HCT116 (cell line): ENCODE results near the gene FAM219A. TPM values are rescaled to one million over a fixed set of nuclear protein-coding genes. Genes with fewer than 3 reads are reported as not detected.

Experiments
- ATAC-seq: fragments of 200-7000 bp; cut with Tn5 transposase; 2 replicates; pipeline ENCODE4 v1.9.1; 2020; ENCODE audit warnings: mild to moderate bottlenecking, moderate library complexity
- BruUV-seq: library from RNA; stranded (reverse); fragments of 400-500 nt; replicated peaks from 2 replicates; lab custom pipeline; 2021; lab: Mats Ljungman, UMichigan
- CTCF ChIA-PET: fragments of 300-600 bp; sonication (Branson Sonifier 250); formaldehyde crosslinking; loops from one replicate; lab custom pipeline; 2021; ENCODE audit warnings: antibody characterized with exemption; lab: Charles Lee
- POLR2A ChIA-PET: fragments of 300-600, 350-600 bp; sonication (Branson Sonifier 250); formaldehyde crosslinking; loops from one replicate; lab custom pipeline; 2021; ENCODE audit warnings: antibody characterized with exemption; lab: Charles Lee
- RAD21 ChIA-PET, 2 experiments: fragments of 300-600 bp; sonication (Branson Sonifier 250); formaldehyde crosslinking; loops; one replicate each; lab custom pipeline; 2023; ENCODE audit warnings: low total read pairs in 2 of 2; ENCODE audit not compliant: uncharacterized antibody in 2 of 2, unreplicated experiment in 2 of 2, low non-redundant PET in 1 of 2; lab: Charles Lee
- DNase-seq: peaks from one replicate; pipeline ENCODE4 v3.0.0-alpha.2; 2010; ENCODE audit warnings: low read depth, low spot score
- H2AFZ ChIP-seq: fragments of 200-600 bp; shearing (Covaris generic), sonication (generic); 2 replicates; pipeline ENCODE4 v1.6.1; 2017; ENCODE audit warnings: low read depth, mixed run types, mixed read lengths, antibody characterized with exemption, low read length; ENCODE audit not compliant: poor library complexity, severe bottlenecking
- H3K27ac ChIP-seq: 2 replicates; pipeline ENCODE4 v1.5.1; 2012; ENCODE audit warnings: low read depth, low read length
- H3K27me3 ChIP-seq: fragments of 200-600 bp; sonication (generic); 2 replicates; pipeline ENCODE4 v1.6.1; 2016; ENCODE audit warnings: mixed run types, low read length, mixed read lengths; ENCODE audit not compliant: insufficient read depth
- H3K36me3 ChIP-seq, 2 experiments: fragments of 200-500 bp in 1 of 2; fragments of 200-600 bp in 1 of 2; sonication (Bioruptor generic) in 1 of 2; sonication (generic) in 1 of 2; 2 replicates each; pipeline versions ENCODE4 v1.5.1 to v1.6.1; 2014 to 2016; ENCODE audit warnings: low read length in 2 of 2, inconsistent platforms in 1 of 2, mixed read lengths in 1 of 2, mixed run types in 1 of 2; ENCODE audit not compliant: insufficient read depth in 2 of 2, control insufficient read depth in 1 of 2
- H3K4me1 ChIP-seq, 2 experiments: fragments of 200-600 bp in 1 of 2; sonication (generic) in 1 of 2; 2 replicates each; pipeline versions ENCODE4 v1.5.1 to v1.6.1; 2012 to 2017; ENCODE audit warnings: low read length in 2 of 2, inconsistent platforms in 1 of 2, mild to moderate bottlenecking in 1 of 2, mixed read lengths in 1 of 2, mixed run types in 1 of 2, moderate library complexity in 1 of 2; ENCODE audit not compliant: insufficient read depth in 2 of 2, control insufficient read depth in 1 of 2
- H3K4me2 ChIP-seq: fragments of 200-600 bp; sonication (generic); 2 replicates; pipeline ENCODE4 v1.6.1; 2017; ENCODE audit warnings: mixed run types, low read length, mixed read lengths
- H3K4me3 ChIP-seq, 2 experiments: fragments of 200-600 bp in 1 of 2; sonication (generic) in 1 of 2; replicated peaks in 1 of 2; 2 replicates each; pipeline ENCODE4 v1.5.1; 2011 to 2016; ENCODE audit warnings: low read length in 2 of 2, control low read depth in 1 of 2, low read depth in 1 of 2, mild to moderate bottlenecking in 1 of 2, mixed read lengths in 1 of 2, mixed run types in 1 of 2
- H3K79me2 ChIP-seq: fragments of 200-600 bp; sonication (generic); 2 replicates; pipeline ENCODE4 v1.6.1; 2017; ENCODE audit warnings: mild to moderate bottlenecking, mixed run types, low read length, moderate library complexity, mixed read lengths; ENCODE audit not compliant: insufficient read depth
- H3K9ac ChIP-seq: fragments of 200-600 bp; sonication (generic); 2 replicates; pipeline ENCODE4 v1.6.1; 2016; ENCODE audit warnings: low read length, mixed read lengths
- H3K9me2 ChIP-seq: fragments of 200-600 bp; sonication (generic), shearing (Covaris generic); 2 replicates; pipeline ENCODE4 v1.6.1; 2017; ENCODE audit warnings: mixed run types, mild to moderate bottlenecking, moderate library complexity; ENCODE audit not compliant: insufficient read depth
- H3K9me3 ChIP-seq, 2 experiments: fragments of 200-500 bp in 1 of 2; fragments of 200-600 bp in 1 of 2; sonication (Bioruptor generic) in 1 of 2; sonication (generic) in 1 of 2; 2 replicates each; pipeline ENCODE4 v1.6.1; 2014 to 2017; ENCODE audit warnings: low read length in 2 of 2, mixed read lengths in 2 of 2, inconsistent platforms in 1 of 2, low read depth in 1 of 2, mild to moderate bottlenecking in 1 of 2, mixed run types in 1 of 2, moderate library complexity in 1 of 2; ENCODE audit not compliant: control insufficient read depth in 1 of 2, insufficient read depth in 1 of 2
- H4K20me1 ChIP-seq: fragments of 200-600 bp; sonication (generic), shearing (Covaris generic); 2 replicates; pipeline ENCODE4 v1.6.1; 2017; ENCODE audit warnings: mixed run types, mild to moderate bottlenecking, moderate library complexity; ENCODE audit not compliant: insufficient read depth
- REST ChIP-seq: IDR thresholded peaks from 2 replicates; pipeline ENCODE4 v1.6.1; 2012; ENCODE audit warnings: low read depth
- TCF7L2 ChIP-seq: IDR thresholded peaks from 2 replicates; pipeline ENCODE4 v1.7.0; 2011; ENCODE audit warnings: borderline replicate concordance, inconsistent platforms; ENCODE audit not compliant: insufficient read depth, insufficient read length; ENCODE audit errors: extremely low read depth
- intact Hi-C: fragments of 100-400 bp; cut with micrococcal nuclease; formaldehyde crosslinking; loops from 2 replicates; pipeline ENCODE4 v1.10.0; 2022
- total RNA-seq: library from RNA; stranded (reverse); gene quantifications from one replicate; pipeline ENCODE4 v1.2.1, GENCODE V29; 2021; ENCODE audit not compliant: unreplicated experiment
- TF ChIP-seq, protein P1 (sequence below), 3 experiments: fragments of 200-600 bp in 1 of 3; sonication (generic) in 1 of 3; IDR thresholded peaks in 2 of 3; conservative IDR thresholded peaks in 1 of 3; 2 replicates each; pipeline ENCODE4 v1.5.1; 2012 to 2017; ENCODE audit warnings: low read depth in 2 of 3, low read length in 2 of 3, antibody characterized with exemption in 1 of 3, borderline replicate concordance in 1 of 3, control low read depth in 1 of 3, mild to moderate bottlenecking in 1 of 3, mixed read lengths in 1 of 3, mixed run types in 1 of 3, moderate library complexity in 1 of 3; ENCODE audit not compliant: insufficient read depth in 1 of 3
- TF ChIP-seq, protein P2 (sequence below): IDR thresholded peaks from 2 replicates; pipeline ENCODE4 v1.6.1; 2012

The FAM219A gene
- total RNA-seq, 1 experiment from 2014 or later, result 13.4 TPM

- ChIA-PET CTCF (no interaction called here), POLR2A (no interaction called here), RAD21 (no interaction called here)
- H2AFZ ChIP-seq, result no peak overlapping the region
- no peaks in the 10 kb centered on the region for H3K79me2 ChIP-seq
- no peaks in the 10 kb centered on the region for H3K9me3 ChIP-seq
- H3K36me3 ChIP-seq, result no peaks in the 10 kb centered on the region
- no peaks in the 10 kb centered on the region for H3K9me2 ChIP-seq
- H3K9ac ChIP-seq, result no peak overlapping the region
- no peak overlapping the region for H3K27ac ChIP-seq
- peaks cover 16 to 30% of the 10 kb centered on the region in 2 experiments; a peak in 3 of 4 replicates for H3K4me1 ChIP-seq
- no TSS peak for BruUV-seq
- ATAC-seq, result no peak
- intact Hi-C loops, result no loop called here
- TF ChIP-seq REST, result no peak
- TF ChIP-seq TCF7L2, result no peak
- TF ChIP-seq, protein P1, sequence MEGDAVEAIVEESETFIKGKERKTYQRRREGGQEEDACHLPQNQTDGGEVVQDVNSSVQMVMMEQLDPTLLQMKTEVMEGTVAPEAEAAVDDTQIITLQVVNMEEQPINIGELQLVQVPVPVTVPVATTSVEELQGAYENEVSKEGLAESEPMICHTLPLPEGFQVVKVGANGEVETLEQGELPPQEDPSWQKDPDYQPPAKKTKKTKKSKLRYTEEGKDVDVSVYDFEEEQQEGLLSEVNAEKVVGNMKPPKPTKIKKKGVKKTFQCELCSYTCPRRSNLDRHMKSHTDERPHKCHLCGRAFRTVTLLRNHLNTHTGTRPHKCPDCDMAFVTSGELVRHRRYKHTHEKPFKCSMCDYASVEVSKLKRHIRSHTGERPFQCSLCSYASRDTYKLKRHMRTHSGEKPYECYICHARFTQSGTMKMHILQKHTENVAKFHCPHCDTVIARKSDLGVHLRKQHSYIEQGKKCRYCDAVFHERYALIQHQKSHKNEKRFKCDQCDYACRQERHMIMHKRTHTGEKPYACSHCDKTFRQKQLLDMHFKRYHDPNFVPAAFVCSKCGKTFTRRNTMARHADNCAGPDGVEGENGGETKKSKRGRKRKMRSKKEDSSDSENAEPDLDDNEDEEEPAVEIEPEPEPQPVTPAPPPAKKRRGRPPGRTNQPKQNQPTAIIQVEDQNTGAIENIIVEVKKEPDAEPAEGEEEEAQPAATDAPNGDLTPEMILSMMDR (IDR thresholded peaks at IDR 0.05 in 2 of 3, conservative IDR thresholded peaks at IDR 0.05 in 1 of 3; ENCODE audit: borderline replicate concordance in 1 of 3, insufficient read depth in 1 of 3, low read depth in 2 of 3, low read length in 2 of 3), result no peak
- TF ChIP-seq, protein P2, sequence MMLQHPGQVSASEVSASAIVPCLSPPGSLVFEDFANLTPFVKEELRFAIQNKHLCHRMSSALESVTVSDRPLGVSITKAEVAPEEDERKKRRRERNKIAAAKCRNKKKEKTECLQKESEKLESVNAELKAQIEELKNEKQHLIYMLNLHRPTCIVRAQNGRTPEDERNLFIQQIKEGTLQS, result no peak
- no peak overlapping the region for H3K4me2 ChIP-seq
- no peaks in the 10 kb centered on the region for H3K27me3 ChIP-seq
- no peaks in the 10 kb centered on the region for H4K20me1 ChIP-seq
- DNase-seq, result no peak
- H3K4me3 ChIP-seq, result no peak overlapping the region
Measured at GRCh38 chr9:34382054-34382453, 76.3 kb downstream of the FAM219A start.
